Astrocyte (in vitro differentiated cells and primary cell): ENCODE results near the gene CCR6.

Source experiments
- CTCF ChIP-seq: IDR thresholded peaks from 2 replicates; pipeline ENCODE4 v1.5.1; 2011; ENCODE audit warnings: low read depth, mild to moderate bottlenecking, inconsistent platforms, low read length, moderate library complexity; ENCODE audit not compliant: insufficient read depth
- EZH2 ChIP-seq: IDR thresholded peaks from 2 replicates; pipeline ENCODE4 v1.6.1; 2012; ENCODE audit warnings: mild to moderate bottlenecking, low read length, inconsistent platforms; ENCODE audit not compliant: insufficient read depth

GRCh38 chr6:167113935-167114910 is 8.7 kb upstream of the CCR6 start:
- no peak for TF ChIP-seq EZH2
- no peak for TF ChIP-seq CTCF
